HG02840 (cell line): Measurements from ENCODE around the gene BIK.

Source experiments
- ATAC-seq: cut with Tn5 transposase; IDR thresholded peaks from one replicate; pipeline ENCODE4 v1.9.1; 2021; ENCODE audit warnings: mild to moderate bottlenecking, moderate library complexity, moderate number of reproducible peaks; ENCODE audit not compliant: unreplicated experiment, low FRiP score

BIK gene

GRCh38 chr22:43158778-43159483 lies 48.4 kb downstream of the BIK start:
- ATAC-seq = no peak

GRCh38 chr22:43159484-43160178 lies 49.1 kb downstream of the BIK start:
- no peak for ATAC-seq

GRCh38 chr22:43160497-43161126 lies 50.1 kb downstream of the BIK start:
- ATAC-seq = no peak

- no peak for ATAC-seq
These were observed 52.0 kb downstream of the BIK start for GRCh38 chr22:43162412-43163150.

- no peak for ATAC-seq
These were observed 52.8 kb downstream of the BIK start for GRCh38 chr22:43163241-43163795.

- ATAC-seq = no peak
These were observed 54.1 kb downstream of the BIK start for GRCh38 chr22:43164636-43165035.

- ATAC-seq = no peak
These were observed 55.8 kb downstream of the BIK start for GRCh38 chr22:43166132-43166930.

GRCh38 chr22:43167001-43167589 lies 56.5 kb downstream of the BIK start:
- no peak for ATAC-seq

GRCh38 chr22:43168471-43169309 lies 58.1 kb downstream of the BIK start:
- ATAC-seq = no peak

GRCh38 chr22:43169310-43170130 lies 59.0 kb downstream of the BIK start:
- no peak for ATAC-seq

GRCh38 chr22:43170131-43170480 lies 59.6 kb downstream of the BIK start:
- no peak for ATAC-seq

GRCh38 chr22:43171019-43171491 lies 60.5 kb downstream of the BIK start:
- no peak for ATAC-seq

GRCh38 chr22:43171607-43172006 lies 61.1 kb downstream of the BIK start:
- no peak for ATAC-seq

GRCh38 chr22:43172191-43172590 lies 61.6 kb downstream of the BIK start:
- ATAC-seq = no peak

GRCh38 chr22:43173566-43173965 lies 63.0 kb downstream of the BIK start:
- no peak for ATAC-seq

GRCh38 chr22:43173976-43174720 lies 63.6 kb downstream of the BIK start:
- no peak for ATAC-seq

GRCh38 chr22:43174941-43175531 lies 64.5 kb downstream of the BIK start:
- ATAC-seq = no peak
